Stimulated activated naive CD8-positive, alpha-beta T cell treated with anti-CD3 and anti-CD28 coated beads, Interleukin-15, Interleukin-2, amounts not matched to agents 100 U/mL and 50 U/mL, for 24 hours (primary cell): ENCODE data around the gene DYNC1H1.
"Not testable (repeated sequence)": the region's sequence is repeated elsewhere in the genome, so short reads cannot be mapped to it uniquely, and the experiment has no call there.

Source experiments
- ATAC-seq: fragments of 150-1000 bp; cut with Tn5 transposase; one replicate; pipeline ENCODE4 v1.10.0; 2021
- DNase-seq: peaks from one replicate; pipeline ENCODE4 v3.0.0; 2021

Gene DYNC1H1

GRCh38 chr14:101963656-101964296 is 597 bp upstream of the DYNC1H1 start:
- ATAC-seq (no peak), DNase-seq (no peak)

- DNase-seq (peak; percentile 66), ATAC-seq (peak; percentile 48)
Measured at GRCh38 chr14:101965181-101965544, 790 bp downstream of the DYNC1H1 start.

GRCh38 chr14:101965770-101966722 is 1.7 kb downstream of the DYNC1H1 start:
- DNase-seq, result no peak

GRCh38 chr14:101966742-101967141 is 2.4 kb downstream of the DYNC1H1 start:
- ATAC-seq (no peak), DNase-seq (no peak)

More at GRCh38 chr14:101965770-101966722, 1.7 kb downstream of the DYNC1H1 start:
- ATAC-seq, result no peak

- ATAC-seq (no peak), DNase-seq (no peak)
Measured at GRCh38 chr14:101968186-101968585, 3.8 kb downstream of the DYNC1H1 start.

GRCh38 chr14:101969481-101969880 is 5.1 kb downstream of the DYNC1H1 start:
- no peak for ATAC-seq
- no peak for DNase-seq

- no peak for DNase-seq
- ATAC-seq, result no peak
Measured at GRCh38 chr14:101970830-101971400, 6.5 kb downstream of the DYNC1H1 start.

- not testable (repeated sequence) for DNase-seq, ATAC-seq
Measured at GRCh38 chr14:101971458-101971857, 7.1 kb downstream of the DYNC1H1 start.

- ATAC-seq (no peak), DNase-seq (no peak)
Measured at GRCh38 chr14:101972126-101972866, 7.9 kb downstream of the DYNC1H1 start.

- ATAC-seq (no peak), DNase-seq (no peak)
Measured at GRCh38 chr14:101973356-101973755, 9.0 kb downstream of the DYNC1H1 start.

- DNase-seq (no peak), ATAC-seq (no peak)
Measured at GRCh38 chr14:101975231-101975630, 10.9 kb downstream of the DYNC1H1 start.

GRCh38 chr14:101977311-101978071 is 13.1 kb downstream of the DYNC1H1 start:
- no peak for DNase-seq
- no peak for ATAC-seq

GRCh38 chr14:101979666-101980065 is 15.3 kb downstream of the DYNC1H1 start:
- ATAC-seq (no peak), DNase-seq (no peak)

GRCh38 chr14:101980251-101980650 is 15.9 kb downstream of the DYNC1H1 start:
- ATAC-seq (no peak), DNase-seq (no peak)

GRCh38 chr14:101980700-101981099 is 16.3 kb downstream of the DYNC1H1 start:
- ATAC-seq, result no peak
- DNase-seq, result no peak

- ATAC-seq, result no peak
- DNase-seq, result no peak
Measured at GRCh38 chr14:101982621-101983020, 18.2 kb downstream of the DYNC1H1 start.

GRCh38 chr14:101984831-101985230 is 20.5 kb downstream of the DYNC1H1 start:
- ATAC-seq, DNase-seq: not testable (repeated sequence)

GRCh38 chr14:101985957-101986356 is 21.6 kb downstream of the DYNC1H1 start:
- ATAC-seq, result no peak
- no peak for DNase-seq

GRCh38 chr14:101986953-101987352 is 22.6 kb downstream of the DYNC1H1 start:
- DNase-seq (no peak), ATAC-seq (no peak)

GRCh38 chr14:101988377-101988776 is 24.0 kb downstream of the DYNC1H1 start:
- DNase-seq, result no peak
- no peak for ATAC-seq

GRCh38 chr14:101991352-101991751 is 27.0 kb downstream of the DYNC1H1 start:
- DNase-seq (no peak), ATAC-seq (no peak)

- no peak for DNase-seq
- ATAC-seq, result no peak
Measured at GRCh38 chr14:101992708-101993107, 28.3 kb downstream of the DYNC1H1 start.
